Suprapubic skin (tissue), 4 donors: ENCODE measurements around the gene HELZ2.

ENCODE experiments used
- CTCF ChIP-seq, 2 donors: fragments of 200-600 bp in 1 of 2; fragments of 450-650 bp in 1 of 2; sonication (generic) in 1 of 2; IDR thresholded peaks; one replicate each; pipeline ENCODE4 v1.5.1; 2016 to 2019; ENCODE audit warnings: antibody characterized with exemption in 2 of 2, mild to moderate bottlenecking in 1 of 2, moderate library complexity in 1 of 2
- EP300 ChIP-seq: sonication (generic); formaldehyde crosslinking; IDR thresholded peaks from one replicate; pipeline ENCODE4 v1.6.1; 2017; ENCODE audit warnings: antibody characterized with exemption
- POLR2A ChIP-seq, 2 donors: fragments of 450-650 bp; IDR thresholded peaks; one replicate each; pipeline ENCODE4 v1.6.1; 2017; ENCODE audit warnings: antibody characterized with exemption in 2 of 2, mild to moderate bottlenecking in 2 of 2, moderate library complexity in 2 of 2
- POLR2AphosphoS5 ChIP-seq, 3 donors: sonication (generic); formaldehyde crosslinking; IDR thresholded peaks; one replicate each; pipeline ENCODE4 v1.6.1; 2017; ENCODE audit warnings: antibody characterized with exemption in 3 of 3

DNA sequence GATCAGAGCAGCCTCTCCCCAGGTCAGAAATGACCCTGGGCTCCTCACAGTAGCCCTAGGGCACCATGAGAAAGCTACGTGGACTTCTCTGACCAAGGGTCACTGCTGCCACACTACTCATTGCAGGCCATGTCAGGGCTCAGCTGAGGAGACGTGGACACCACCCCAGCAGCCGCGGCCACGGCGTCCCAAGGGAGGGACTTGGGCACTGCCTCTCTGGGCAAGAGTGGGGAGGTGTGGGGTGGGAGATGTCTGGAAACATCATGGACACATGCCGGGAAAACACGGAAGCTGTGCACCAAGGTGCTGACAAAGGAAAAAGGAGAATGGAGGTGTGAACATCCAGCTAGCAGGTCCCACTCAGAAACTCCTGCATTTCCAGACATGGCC, 43.8 kb upstream of the HELZ2 start:
- TF ChIP-seq CTCF (IDR thresholded peaks at IDR 0.05), result no peak
- TF ChIP-seq EP300, result no peak
- no peak for TF ChIP-seq POLR2A (IDR thresholded peaks at IDR 0.05)
- TF ChIP-seq POLR2AphosphoS5 (IDR thresholded peaks at IDR 0.05), result no peak
